ENCODE results near the gene NLN. TPM values are rescaled to one million over a fixed set of nuclear protein-coding genes. Genes with fewer than 3 reads are reported as not detected.

The NLN gene
- total RNA-seq = 57.7 TPM

DNA sequence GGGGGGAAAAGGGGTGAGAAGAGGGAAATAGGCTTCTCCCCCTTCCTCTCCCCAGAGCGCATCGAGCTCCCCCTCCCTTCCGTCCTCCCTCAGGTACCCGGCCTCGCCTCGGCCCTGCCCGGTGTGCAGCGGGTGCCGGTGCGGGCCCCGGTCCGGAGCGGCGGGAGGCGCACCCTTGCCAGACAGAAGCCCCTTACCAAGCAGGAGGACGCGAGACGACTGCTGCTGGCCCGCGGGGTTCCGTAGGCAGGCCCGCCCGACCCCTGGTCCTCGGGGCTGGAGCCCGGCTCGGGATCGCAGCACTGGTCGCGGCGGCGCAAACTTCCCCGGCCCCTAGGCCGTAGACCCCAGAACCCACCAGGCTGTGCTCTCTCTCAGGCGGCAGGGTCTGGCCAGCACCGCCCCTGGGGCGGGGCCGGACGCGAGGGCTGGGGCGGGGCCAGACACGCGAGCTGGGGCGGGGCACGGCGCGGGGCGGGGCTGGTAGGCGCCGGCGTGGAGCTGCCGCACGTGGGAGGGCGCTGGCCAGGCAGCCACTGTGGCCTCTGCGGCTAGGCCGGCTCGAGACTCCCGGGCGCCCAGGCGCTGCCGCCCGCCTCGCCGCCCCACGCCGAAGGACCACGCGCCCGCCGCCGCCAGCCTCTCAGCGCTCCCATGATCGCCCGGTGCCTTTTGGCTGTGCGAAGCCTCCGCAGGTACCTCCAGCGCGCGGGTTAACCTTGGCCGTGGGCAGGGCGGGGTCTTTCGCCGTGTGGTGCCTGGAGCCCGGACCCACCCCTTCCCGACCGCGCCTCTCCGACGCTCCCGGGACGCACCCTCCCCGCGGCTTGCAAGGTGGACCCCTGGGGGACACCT lies at the start of gene NLN, which contains the start of gene SGTB:
TSS of gene NLN (plus strand) at position 486 of the 855 bp plus-strand sequence. CDS start at position 655, 169 bp downstream.
TSS of gene SGTB (minus strand) at position 390 of the 855 bp plus-strand sequence. CDS start 1,302 bp downstream, outside the sequence.

Other genes with a start within 250 kb of the NLN start
- 27.5 TPM for gene ADAMTS6, start 240.3 kb upstream of the NLN start, total RNA-seq
- 12.0 TPM for gene CENPK, start 159.0 kb upstream of the NLN start, total RNA-seq
- gene PPWD1, start 158.9 kb upstream of the NLN start, total RNA-seq = 53.5 TPM
- gene TRIM23, start 97.9 kb upstream of the NLN start, total RNA-seq = 87.2 TPM
- gene SHLD3, start 97.2 kb upstream of the NLN start, total RNA-seq = 10.8 TPM
- gene TRAPPC13, start 97.2 kb upstream of the NLN start, total RNA-seq = 49.6 TPM
- gene SGTB, start 96 bp upstream of the NLN start, total RNA-seq = 49.1 TPM
- 111 TPM for gene ERBIN, start 204.4 kb downstream of the NLN start, total RNA-seq

All from diencephalon (tissue), 1 donor.